Liver (tissue), 9 donors: ENCODE measurements around the gene PPP3CA. TPM values are rescaled to one million over a fixed set of nuclear protein-coding genes. Genes with fewer than 3 reads are reported as not detected.

Experiments
- DNase-seq: peaks from one replicate; pipeline ENCODE4 v3.0.0-alpha.2; 2017; ENCODE audit warnings: low spot score
- H3K27ac ChIP-seq, 2 donors: one replicate each; pipeline ENCODE4 v1.7.0; 2013; ENCODE audit warnings: inconsistent platforms in 2 of 2, low read length in 2 of 2, control low read depth in 1 of 2, low read depth in 1 of 2, mild to moderate bottlenecking in 1 of 2
- H3K27me3 ChIP-seq, 4 donors: one replicate each; pipeline versions ENCODE4 v1.6.1 to v1.7.0; 2013; ENCODE audit warnings: low read length in 3 of 4, inconsistent platforms in 1 of 4, mild to moderate bottlenecking in 1 of 4, moderate library complexity in 1 of 4; ENCODE audit not compliant: control insufficient read depth in 4 of 4, insufficient read depth in 4 of 4
- H3K36me3 ChIP-seq, 4 donors: one replicate each; pipeline versions ENCODE4 v1.6.1 to v1.7.0; 2013; ENCODE audit warnings: low read length in 3 of 4, mild to moderate bottlenecking in 3 of 4, low read depth in 1 of 4, moderate library complexity in 1 of 4; ENCODE audit not compliant: control insufficient read depth in 4 of 4, insufficient read depth in 3 of 4
- H3K4me1 ChIP-seq, 4 donors: one replicate each; pipeline versions ENCODE4 v1.6.1 to v1.7.0; 2013; ENCODE audit warnings: low read length in 3 of 4, mild to moderate bottlenecking in 3 of 4, moderate library complexity in 1 of 4; ENCODE audit not compliant: control insufficient read depth in 4 of 4, insufficient read depth in 4 of 4
- H3K4me3 ChIP-seq, 3 donors: one replicate each; pipeline versions ENCODE4 v1.6.1 to v1.7.0; 2013; ENCODE audit warnings: low read length in 3 of 3, control low read depth in 1 of 3, low read depth in 1 of 3, mild to moderate bottlenecking in 1 of 3
- H3K9ac ChIP-seq, 2 donors: one replicate each; pipeline ENCODE4 v1.7.0; 2013; ENCODE audit warnings: low read length in 2 of 2, mild to moderate bottlenecking in 2 of 2, moderate library complexity in 2 of 2, control low read depth in 1 of 2, low read depth in 1 of 2
- H3K9me3 ChIP-seq, 4 donors: one replicate each; pipeline versions ENCODE4 v1.6.1 to v1.7.0; 2013; ENCODE audit warnings: low read length in 3 of 4; ENCODE audit not compliant: control insufficient read depth in 4 of 4
- EGR1 ChIP-seq, 2 donors: IDR thresholded peaks; 2 replicates each; pipeline ENCODE4 v1.6.1; 2016 to 2018; ENCODE audit warnings: antibody characterized with exemption in 2 of 2, low read depth in 2 of 2
- FOXA1 ChIP-seq: IDR thresholded peaks from 2 replicates; pipeline ENCODE4 v1.6.1; 2016; ENCODE audit warnings: antibody characterized with exemption
- FOXA2 ChIP-seq: IDR thresholded peaks from 2 replicates; pipeline ENCODE4 v1.6.1; 2016; ENCODE audit warnings: antibody characterized with exemption
- GABPA ChIP-seq, 2 donors: IDR thresholded peaks in 1 of 2; conservative IDR thresholded peaks in 1 of 2; 2 replicates each; pipeline ENCODE4 v1.6.1; 2016; ENCODE audit warnings: antibody characterized with exemption in 2 of 2, mild to moderate bottlenecking in 1 of 2, moderate library complexity in 1 of 2
- HNF4A ChIP-seq, 2 donors: conservative IDR thresholded peaks; 2 replicates each; pipeline ENCODE4 v1.6.1; 2016; ENCODE audit warnings: antibody characterized with exemption in 2 of 2, mild to moderate bottlenecking in 2 of 2
- HNF4G ChIP-seq: IDR thresholded peaks from 2 replicates; pipeline ENCODE4 v1.6.1; 2016; ENCODE audit warnings: antibody characterized with exemption
- JUND ChIP-seq, 2 donors: IDR thresholded peaks; 2 replicates each; pipeline ENCODE4 v1.6.1; 2016; ENCODE audit warnings: antibody characterized with exemption in 2 of 2
- NR2F2 ChIP-seq: IDR thresholded peaks from 2 replicates; pipeline ENCODE4 v1.6.1; 2016; ENCODE audit warnings: antibody characterized with exemption
- RAD21 ChIP-seq, 2 donors: IDR thresholded peaks; 2 replicates each; pipeline ENCODE4 v1.6.1; 2016; ENCODE audit warnings: antibody characterized with exemption in 2 of 2, mild to moderate bottlenecking in 2 of 2
- RXRA ChIP-seq, 2 donors: IDR thresholded peaks; 2 replicates each; pipeline ENCODE4 v1.6.1; 2017 to 2018; ENCODE audit warnings: antibody characterized with exemption in 2 of 2, mild to moderate bottlenecking in 1 of 2
- SP1 ChIP-seq: IDR thresholded peaks from 2 replicates; pipeline ENCODE4 v1.6.1; 2018; ENCODE audit warnings: antibody characterized with exemption, mild to moderate bottlenecking
- TAF1 ChIP-seq: conservative IDR thresholded peaks from 2 replicates; pipeline ENCODE4 v1.6.1; 2016; ENCODE audit warnings: antibody characterized with exemption, mild to moderate bottlenecking
- YY1 ChIP-seq: IDR thresholded peaks from 2 replicates; pipeline ENCODE4 v1.6.1; 2016; ENCODE audit warnings: antibody characterized with exemption, mild to moderate bottlenecking
- polyA plus RNA-seq, 2 donors: library from polyadenylated mRNA; stranded (reverse) in 1 of 2; unstranded in 1 of 2; fragments of 200-250 nt in 1 of 2; fragments of >200 nt in 1 of 2; fragmentation: Nextera tagmentation in 1 of 2; extraction: Ambion mirVana in 1 of 2; gene quantifications; one replicate each; pipeline versions ENCODE4 v1.2.1 to v1.2.3, GENCODE V29; 2013 to 2015
- total RNA-seq, 2 donors: library from RNA; depleted of rRNA; stranded (reverse); fragments of >200 nt; gene quantifications; one replicate each; pipeline ENCODE4 v1.2.3, GENCODE V29; 2014
- TF ChIP-seq, protein P1 (sequence below): IDR thresholded peaks from 2 replicates; pipeline ENCODE4 v1.6.1; 2016; ENCODE audit warnings: antibody characterized with exemption
- TF ChIP-seq, protein P2 (sequence below): fragments of 150-350 bp; IDR thresholded peaks from 2 replicates; pipeline ENCODE4 v1.5.1; 2017; ENCODE audit warnings: improper control_type of control experiment, low read depth, low read length; ENCODE audit not compliant: missing input control
- TF ChIP-seq, protein P3 (sequence below): IDR thresholded peaks from 2 replicates; pipeline ENCODE4 v1.6.1; 2016; ENCODE audit warnings: antibody characterized with exemption
- TF ChIP-seq, protein P4 (sequence below): IDR thresholded peaks from 2 replicates; pipeline ENCODE4 v1.6.1; 2016; ENCODE audit warnings: antibody characterized with exemption, mild to moderate bottlenecking
- TF ChIP-seq, protein P5 (sequence below): IDR thresholded peaks from 2 replicates; pipeline ENCODE4 v1.6.1; 2016; ENCODE audit warnings: antibody characterized with exemption
- donor health status: healthy.
- donor health status: healthy.
- donor health status: healthy.
- donor health status: healthy.
- donor health status: healthy.

PPP3CA gene
- total and polyA plus RNA-seq, 4 donors, result 3.6 to 18.2 (median 14.2) TPM

DNA sequence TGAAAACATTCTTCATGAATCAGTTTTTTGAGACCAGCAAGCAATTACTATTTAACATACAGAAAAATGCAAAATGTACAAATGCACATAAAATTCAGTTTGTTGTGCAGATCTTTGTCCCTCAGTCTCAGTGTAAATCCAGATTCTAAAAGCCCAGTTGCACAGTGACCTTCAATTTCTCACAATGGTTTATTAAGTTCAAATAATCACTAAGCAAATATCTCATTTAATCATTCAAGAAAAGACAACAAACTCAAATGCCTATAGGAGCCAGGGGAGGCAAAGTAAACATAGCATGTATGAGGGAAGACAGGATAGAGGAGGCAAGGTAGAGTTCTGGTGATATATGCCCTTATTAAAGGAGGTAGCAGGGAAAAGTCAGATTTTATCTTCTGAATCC is 82.8 kb downstream of the PPP3CA start:
- Histone ChIP-seq H3K9ac (no peak overlapping the region), H3K4me1 (peaks cover 0 to 8% (median 0%) of the 10 kb centered on the region in 4 donors), H3K27me3 (no peaks in the 10 kb centered on the region), H3K9me3 (no peaks in the 10 kb centered on the region), H3K4me3 (no peak overlapping the region), H3K27ac (no peak overlapping the region), H3K36me3 (no peaks in the 10 kb centered on the region)
- DNase-seq, result no peak
- no peak for TF ChIP-seq NR2F2
- TF ChIP-seq, protein P1, sequence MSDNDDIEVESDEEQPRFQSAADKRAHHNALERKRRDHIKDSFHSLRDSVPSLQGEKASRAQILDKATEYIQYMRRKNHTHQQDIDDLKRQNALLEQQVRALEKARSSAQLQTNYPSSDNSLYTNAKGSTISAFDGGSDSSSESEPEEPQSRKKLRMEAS, result no peak
- TF ChIP-seq TAF1, result no peak
- TF ChIP-seq FOXA1, result no peak
- TF ChIP-seq, protein P2, sequence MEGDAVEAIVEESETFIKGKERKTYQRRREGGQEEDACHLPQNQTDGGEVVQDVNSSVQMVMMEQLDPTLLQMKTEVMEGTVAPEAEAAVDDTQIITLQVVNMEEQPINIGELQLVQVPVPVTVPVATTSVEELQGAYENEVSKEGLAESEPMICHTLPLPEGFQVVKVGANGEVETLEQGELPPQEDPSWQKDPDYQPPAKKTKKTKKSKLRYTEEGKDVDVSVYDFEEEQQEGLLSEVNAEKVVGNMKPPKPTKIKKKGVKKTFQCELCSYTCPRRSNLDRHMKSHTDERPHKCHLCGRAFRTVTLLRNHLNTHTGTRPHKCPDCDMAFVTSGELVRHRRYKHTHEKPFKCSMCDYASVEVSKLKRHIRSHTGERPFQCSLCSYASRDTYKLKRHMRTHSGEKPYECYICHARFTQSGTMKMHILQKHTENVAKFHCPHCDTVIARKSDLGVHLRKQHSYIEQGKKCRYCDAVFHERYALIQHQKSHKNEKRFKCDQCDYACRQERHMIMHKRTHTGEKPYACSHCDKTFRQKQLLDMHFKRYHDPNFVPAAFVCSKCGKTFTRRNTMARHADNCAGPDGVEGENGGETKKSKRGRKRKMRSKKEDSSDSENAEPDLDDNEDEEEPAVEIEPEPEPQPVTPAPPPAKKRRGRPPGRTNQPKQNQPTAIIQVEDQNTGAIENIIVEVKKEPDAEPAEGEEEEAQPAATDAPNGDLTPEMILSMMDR, result no peak
- TF ChIP-seq, protein P3, sequence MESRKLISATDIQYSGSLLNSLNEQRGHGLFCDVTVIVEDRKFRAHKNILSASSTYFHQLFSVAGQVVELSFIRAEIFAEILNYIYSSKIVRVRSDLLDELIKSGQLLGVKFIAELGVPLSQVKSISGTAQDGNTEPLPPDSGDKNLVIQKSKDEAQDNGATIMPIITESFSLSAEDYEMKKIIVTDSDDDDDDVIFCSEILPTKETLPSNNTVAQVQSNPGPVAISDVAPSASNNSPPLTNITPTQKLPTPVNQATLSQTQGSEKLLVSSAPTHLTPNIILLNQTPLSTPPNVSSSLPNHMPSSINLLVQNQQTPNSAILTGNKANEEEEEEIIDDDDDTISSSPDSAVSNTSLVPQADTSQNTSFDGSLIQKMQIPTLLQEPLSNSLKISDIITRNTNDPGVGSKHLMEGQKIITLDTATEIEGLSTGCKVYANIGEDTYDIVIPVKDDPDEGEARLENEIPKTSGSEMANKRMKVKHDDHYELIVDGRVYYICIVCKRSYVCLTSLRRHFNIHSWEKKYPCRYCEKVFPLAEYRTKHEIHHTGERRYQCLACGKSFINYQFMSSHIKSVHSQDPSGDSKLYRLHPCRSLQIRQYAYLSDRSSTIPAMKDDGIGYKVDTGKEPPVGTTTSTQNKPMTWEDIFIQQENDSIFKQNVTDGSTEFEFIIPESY, result no peak
- TF ChIP-seq SP1, result no peak
- TF ChIP-seq, protein P4, sequence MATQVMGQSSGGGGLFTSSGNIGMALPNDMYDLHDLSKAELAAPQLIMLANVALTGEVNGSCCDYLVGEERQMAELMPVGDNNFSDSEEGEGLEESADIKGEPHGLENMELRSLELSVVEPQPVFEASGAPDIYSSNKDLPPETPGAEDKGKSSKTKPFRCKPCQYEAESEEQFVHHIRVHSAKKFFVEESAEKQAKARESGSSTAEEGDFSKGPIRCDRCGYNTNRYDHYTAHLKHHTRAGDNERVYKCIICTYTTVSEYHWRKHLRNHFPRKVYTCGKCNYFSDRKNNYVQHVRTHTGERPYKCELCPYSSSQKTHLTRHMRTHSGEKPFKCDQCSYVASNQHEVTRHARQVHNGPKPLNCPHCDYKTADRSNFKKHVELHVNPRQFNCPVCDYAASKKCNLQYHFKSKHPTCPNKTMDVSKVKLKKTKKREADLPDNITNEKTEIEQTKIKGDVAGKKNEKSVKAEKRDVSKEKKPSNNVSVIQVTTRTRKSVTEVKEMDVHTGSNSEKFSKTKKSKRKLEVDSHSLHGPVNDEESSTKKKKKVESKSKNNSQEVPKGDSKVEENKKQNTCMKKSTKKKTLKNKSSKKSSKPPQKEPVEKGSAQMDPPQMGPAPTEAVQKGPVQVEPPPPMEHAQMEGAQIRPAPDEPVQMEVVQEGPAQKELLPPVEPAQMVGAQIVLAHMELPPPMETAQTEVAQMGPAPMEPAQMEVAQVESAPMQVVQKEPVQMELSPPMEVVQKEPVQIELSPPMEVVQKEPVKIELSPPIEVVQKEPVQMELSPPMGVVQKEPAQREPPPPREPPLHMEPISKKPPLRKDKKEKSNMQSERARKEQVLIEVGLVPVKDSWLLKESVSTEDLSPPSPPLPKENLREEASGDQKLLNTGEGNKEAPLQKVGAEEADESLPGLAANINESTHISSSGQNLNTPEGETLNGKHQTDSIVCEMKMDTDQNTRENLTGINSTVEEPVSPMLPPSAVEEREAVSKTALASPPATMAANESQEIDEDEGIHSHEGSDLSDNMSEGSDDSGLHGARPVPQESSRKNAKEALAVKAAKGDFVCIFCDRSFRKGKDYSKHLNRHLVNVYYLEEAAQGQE, result no peak
- TF ChIP-seq EGR1 (IDR thresholded peaks at IDR 0.05; ENCODE audit: low read depth in 2 of 2), result no peak
- TF ChIP-seq RAD21 (IDR thresholded peaks at IDR 0.05), result no peak
- TF ChIP-seq HNF4A (conservative IDR thresholded peaks at IDR 0.05), result no peak
- no peak for TF ChIP-seq FOXA2
- no peak for TF ChIP-seq HNF4G
- no peak for TF ChIP-seq RXRA (IDR thresholded peaks at IDR 0.05)
- TF ChIP-seq GABPA (IDR thresholded peaks at IDR 0.05 in 1 of 2, conservative IDR thresholded peaks at IDR 0.05 in 1 of 2), result no peak
- no peak for TF ChIP-seq JUND (IDR thresholded peaks at IDR 0.05)
- TF ChIP-seq YY1, result no peak
- TF ChIP-seq, protein P5, sequence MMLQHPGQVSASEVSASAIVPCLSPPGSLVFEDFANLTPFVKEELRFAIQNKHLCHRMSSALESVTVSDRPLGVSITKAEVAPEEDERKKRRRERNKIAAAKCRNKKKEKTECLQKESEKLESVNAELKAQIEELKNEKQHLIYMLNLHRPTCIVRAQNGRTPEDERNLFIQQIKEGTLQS, result no peak

DNA sequence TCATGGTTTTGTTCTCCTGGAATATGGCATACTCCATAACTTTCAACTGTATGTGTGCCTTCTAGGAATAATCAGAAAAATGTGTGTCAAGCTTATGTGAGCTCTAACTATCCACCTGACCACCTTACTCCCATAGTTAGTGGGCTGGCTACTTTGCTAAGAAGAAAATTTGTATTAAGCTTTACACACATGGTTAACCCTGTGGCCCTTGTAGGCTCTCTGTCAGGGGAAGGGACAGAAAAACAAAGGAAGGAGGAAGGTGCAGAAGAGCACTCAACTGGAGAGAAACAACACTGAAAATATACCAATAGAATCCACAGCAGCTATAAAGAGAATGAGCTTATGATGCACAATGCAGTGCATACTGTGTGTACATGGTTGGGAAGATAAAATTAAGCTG is 84.6 kb downstream of the PPP3CA start:
- Histone ChIP-seq H3K36me3 (no peaks in the 10 kb centered on the region), H3K27me3 (no peaks in the 10 kb centered on the region), H3K9ac (no peak overlapping the region), H3K4me3 (no peak overlapping the region), H3K9me3 (no peaks in the 10 kb centered on the region), H3K4me1 (peaks cover 0 to 8% (median 0%) of the 10 kb centered on the region in 4 donors), H3K27ac (no peak overlapping the region)
- no peak for DNase-seq
- TF ChIP-seq TAF1 (no peak), HNF4G (no peak)
- TF ChIP-seq, protein P3, result no peak
